Thoracic aorta (tissue), 2 donors: Measurements from ENCODE around the gene MT2A. TPM values are rescaled to one million over a fixed set of nuclear protein-coding genes. Genes with fewer than 3 reads are reported as not detected.

Experiments used
- ATAC-seq: fragments of 150-250 bp; one replicate; pipeline ENCODE4 v1.8.0; 2017; ENCODE audit warnings: low read depth; ENCODE audit not compliant: insufficient number of reproducible peaks, low FRiP score
- DNase-seq: peaks from one replicate; pipeline ENCODE4 v3.0.0-alpha.2; 2020; ENCODE audit warnings: low spot score
- H3K27ac ChIP-seq, 2 donors: fragments of 200-600 bp; sonication (generic); 1 replicate in 1 of 2; 2 replicates in 1 of 2; pipeline ENCODE4 v1.5.1; 2016; ENCODE audit warnings: mild to moderate bottlenecking in 2 of 2, moderate library complexity in 2 of 2
- H3K27me3 ChIP-seq: fragments of 200-600 bp; sonication (generic); replicated peaks from 2 replicates; pipeline ENCODE4 v1.6.0; 2016; ENCODE audit warnings: mild to moderate bottlenecking; ENCODE audit not compliant: insufficient read depth
- H3K36me3 ChIP-seq: fragments of 200-600 bp; sonication (generic); one replicate; pipeline ENCODE4 v1.5.1; 2016
- H3K4me1 ChIP-seq, 2 donors: fragments of 200-600 bp; sonication (generic); 1 replicate in 1 of 2; 2 replicates in 1 of 2; pipeline versions ENCODE4 v1.5.1 to v1.6.0; 2016; ENCODE audit warnings: low read depth in 2 of 2, mild to moderate bottlenecking in 1 of 2; ENCODE audit not compliant: control insufficient read depth in 1 of 2
- H3K4me3 ChIP-seq: fragments of 200-600 bp; sonication (generic); 2 replicates; pipeline ENCODE4 v1.5.1; 2016; ENCODE audit warnings: mild to moderate bottlenecking
- H3K9me3 ChIP-seq: fragments of 200-600 bp; sonication (generic); 2 replicates; pipeline ENCODE4 v1.5.1; 2016
- total RNA-seq, 2 donors: library from RNA; depleted of rRNA; stranded (reverse); fragments of >200 nt; gene quantifications; one replicate each; pipeline versions ENCODE4 v1.1.0 to v1.2.3, GENCODE V29; 2016
- TF ChIP-seq, protein P1 (sequence below): fragments of 200-600 bp; sonication (generic); IDR thresholded peaks from one replicate; pipeline ENCODE4 v1.5.1; 2019; ENCODE audit warnings: antibody characterized with exemption

The MT2A gene
- total RNA-seq, 2 donors from 2014 or later: 107 to 185 TPM

DNA sequence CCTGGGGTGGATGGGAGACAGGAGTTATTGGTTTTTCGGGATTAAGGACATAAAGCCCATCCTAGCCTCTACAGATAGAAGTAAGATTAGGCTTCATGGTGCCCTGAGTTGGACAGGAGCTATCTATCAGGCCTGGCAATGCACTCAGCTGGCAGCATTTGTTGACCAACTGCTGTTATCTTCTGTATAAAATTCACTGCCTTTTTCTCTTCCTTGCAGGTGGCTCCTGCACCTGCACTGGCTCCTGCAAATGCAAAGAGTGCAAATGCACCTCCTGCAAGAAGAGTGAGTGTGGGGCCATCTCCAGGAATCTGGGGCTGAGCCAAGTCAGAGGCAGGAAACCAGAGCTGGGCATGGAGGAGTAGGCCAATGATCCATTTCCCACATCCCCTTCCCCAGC lies 30.7 kb downstream of the MT2A start:
- TF ChIP-seq, protein P1, sequence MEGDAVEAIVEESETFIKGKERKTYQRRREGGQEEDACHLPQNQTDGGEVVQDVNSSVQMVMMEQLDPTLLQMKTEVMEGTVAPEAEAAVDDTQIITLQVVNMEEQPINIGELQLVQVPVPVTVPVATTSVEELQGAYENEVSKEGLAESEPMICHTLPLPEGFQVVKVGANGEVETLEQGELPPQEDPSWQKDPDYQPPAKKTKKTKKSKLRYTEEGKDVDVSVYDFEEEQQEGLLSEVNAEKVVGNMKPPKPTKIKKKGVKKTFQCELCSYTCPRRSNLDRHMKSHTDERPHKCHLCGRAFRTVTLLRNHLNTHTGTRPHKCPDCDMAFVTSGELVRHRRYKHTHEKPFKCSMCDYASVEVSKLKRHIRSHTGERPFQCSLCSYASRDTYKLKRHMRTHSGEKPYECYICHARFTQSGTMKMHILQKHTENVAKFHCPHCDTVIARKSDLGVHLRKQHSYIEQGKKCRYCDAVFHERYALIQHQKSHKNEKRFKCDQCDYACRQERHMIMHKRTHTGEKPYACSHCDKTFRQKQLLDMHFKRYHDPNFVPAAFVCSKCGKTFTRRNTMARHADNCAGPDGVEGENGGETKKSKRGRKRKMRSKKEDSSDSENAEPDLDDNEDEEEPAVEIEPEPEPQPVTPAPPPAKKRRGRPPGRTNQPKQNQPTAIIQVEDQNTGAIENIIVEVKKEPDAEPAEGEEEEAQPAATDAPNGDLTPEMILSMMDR: no peak
- Histone ChIP-seq H3K27me3 (no peaks in the 10 kb centered on the region), H3K9me3 (no peaks in the 10 kb centered on the region), H3K4me1 (peaks cover 8 to 43% of the 10 kb centered on the region in 2 donors), H3K27ac (peak overlapping the region in 1 of 2 donors; percentile 83), H3K36me3 (no peaks in the 10 kb centered on the region), H3K4me3 (no peak overlapping the region)
- ATAC-seq (no peak), DNase-seq (no peak)

DNA sequence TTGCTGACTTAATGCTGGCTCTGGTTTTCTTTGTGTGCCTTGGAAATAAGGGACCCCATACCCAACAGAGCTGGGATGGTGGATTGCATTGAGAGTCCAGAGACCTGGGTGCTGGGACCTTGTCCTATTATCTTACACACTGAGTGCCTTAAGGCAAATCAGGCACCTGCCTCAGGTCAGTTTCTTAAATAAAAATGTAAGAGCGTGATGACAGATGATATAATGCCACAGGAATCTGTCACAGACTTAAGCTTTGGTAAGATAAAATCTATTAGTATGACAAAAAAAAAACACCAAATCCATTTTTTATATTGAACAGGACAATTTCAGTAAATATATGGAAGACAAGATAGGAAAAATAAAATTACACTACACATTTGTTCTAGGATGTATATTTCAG lies 31.7 kb downstream of the MT2A start:
- Histone ChIP-seq H3K4me1 (peaks cover 7 to 34% of the 10 kb centered on the region in 2 donors), H3K27me3 (no peaks in the 10 kb centered on the region)

DNA sequence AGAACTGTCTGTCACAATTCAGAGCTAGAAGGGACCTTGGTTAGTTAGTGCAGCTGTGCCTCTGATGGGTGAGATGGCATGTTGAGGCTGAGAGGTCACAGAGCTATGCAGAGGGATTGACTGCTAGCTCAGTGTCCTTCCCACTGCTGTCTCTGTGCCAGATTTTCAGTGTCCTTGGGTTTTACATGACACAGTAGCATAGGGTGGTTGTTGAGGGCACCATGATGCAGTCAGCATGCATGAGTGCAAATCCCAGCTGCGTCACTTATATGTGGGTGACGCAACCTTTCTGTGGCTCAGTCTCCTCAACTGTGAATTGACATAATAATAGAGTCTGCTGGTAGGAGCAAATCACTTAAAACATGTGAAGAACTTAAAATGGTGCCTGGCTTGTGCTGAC lies 32.8 kb downstream of the MT2A start:
- Histone ChIP-seq H3K4me1 (peaks cover 4 to 26% of the 10 kb centered on the region in 2 donors), H3K9me3 (no peaks in the 10 kb centered on the region), H3K4me3 (no peak overlapping the region), H3K27ac (no peak overlapping the region), H3K36me3 (no peaks in the 10 kb centered on the region), H3K27me3 (no peaks in the 10 kb centered on the region)
- TF ChIP-seq, protein P1: no peak
- no peak for ATAC-seq
- DNase-seq: no peak

More for the DNA sequence above, 31.7 kb downstream of the MT2A start:
- H3K4me3 ChIP-seq: no peak overlapping the region
- ATAC-seq (no peak), DNase-seq (no peak)
- TF ChIP-seq, protein P1: no peak
- H3K9me3 ChIP-seq: no peaks in the 10 kb centered on the region
- H3K36me3 ChIP-seq: no peaks in the 10 kb centered on the region
- no peak overlapping the region for H3K27ac ChIP-seq

DNA sequence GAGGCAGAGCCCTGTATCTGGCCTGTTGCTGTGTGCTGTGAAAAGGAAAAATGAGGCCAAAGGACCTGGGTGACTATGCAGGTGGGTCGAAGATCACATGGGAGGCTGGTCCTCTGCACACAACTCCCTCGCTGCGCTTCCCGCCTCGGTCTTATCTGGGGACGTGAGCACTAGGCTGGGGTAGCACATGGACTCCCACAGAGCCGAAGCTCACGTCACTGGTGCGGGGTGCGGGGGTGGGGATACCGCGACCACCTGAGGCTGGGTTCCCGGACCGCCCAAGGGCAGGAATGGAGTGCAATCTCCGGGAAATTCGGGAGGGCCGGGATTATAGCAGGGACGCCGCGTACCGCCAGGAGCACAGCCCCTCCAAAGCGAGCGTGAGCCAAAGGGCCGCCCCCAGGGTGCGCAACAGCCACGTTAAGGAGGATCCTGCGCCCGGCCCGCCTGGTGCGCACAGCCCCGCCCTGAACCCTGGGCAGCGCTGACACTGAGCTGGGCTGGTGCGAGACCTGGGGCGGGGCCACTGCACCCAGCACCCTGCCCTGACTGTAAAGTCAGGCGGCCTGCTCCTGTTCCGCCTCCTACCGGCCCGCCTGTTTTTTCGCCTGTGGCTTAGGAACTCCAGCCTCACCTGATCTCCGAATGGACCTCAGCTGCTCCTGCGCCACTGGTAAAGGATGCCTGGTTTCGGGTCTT lies 34.8 kb downstream of the MT2A start:
- H3K27me3 ChIP-seq: no peaks in the 10 kb centered on the region
- H3K36me3 ChIP-seq: no peaks in the 10 kb centered on the region
- peak overlapping the region; percentile 55 to 58 for H3K27ac ChIP-seq
- peak overlapping the region; percentile 67 for H3K4me3 ChIP-seq
- TF ChIP-seq, protein P1: peak; percentile 37
- peaks cover 4 to 25% of the 10 kb centered on the region in 2 donors for H3K4me1 ChIP-seq
- peak; percentile 17 for ATAC-seq
- peak; percentile 60 for DNase-seq
- H3K9me3 ChIP-seq: no peaks in the 10 kb centered on the region

DNA sequence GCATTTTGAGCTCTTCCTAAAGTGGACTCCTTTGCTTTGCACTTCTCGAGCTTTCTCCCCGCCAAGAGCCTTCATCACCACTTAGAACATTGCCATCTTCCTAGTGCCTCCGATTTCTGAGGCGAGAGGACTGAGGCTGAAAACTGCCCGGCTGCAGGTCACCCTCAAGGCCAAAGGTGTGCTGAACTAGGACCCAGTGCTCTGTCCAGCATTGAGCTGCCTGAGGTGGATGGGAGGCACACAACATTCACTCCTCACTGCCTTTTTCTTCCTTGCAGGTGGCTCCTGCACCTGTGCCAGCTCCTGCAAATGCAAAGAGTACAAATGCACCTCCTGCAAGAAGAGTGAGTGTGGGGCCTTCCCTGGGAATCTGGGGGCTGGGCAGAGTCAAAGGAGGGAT lies 35.4 kb downstream of the MT2A start:
- DNase-seq: no peak
- no peaks in the 10 kb centered on the region for H3K36me3 ChIP-seq
- ATAC-seq: no peak
- TF ChIP-seq, protein P1: no peak
- peaks cover 4 to 19% of the 10 kb centered on the region in 2 donors for H3K4me1 ChIP-seq
- H3K27me3 ChIP-seq: no peaks in the 10 kb centered on the region
- peak overlapping the region; percentile 67 for H3K4me3 ChIP-seq
- no peaks in the 10 kb centered on the region for H3K9me3 ChIP-seq
- peak overlapping the region in 1 of 2 donors; percentile 55 for H3K27ac ChIP-seq
